Stimulated activated CD4-positive, alpha-beta T cell treated with anti-CD3 and anti-CD28 coated beads, Interleukin-1b, Interleukin-23, amount 100 ng/mL, for 4 hours (primary cell): ENCODE results near the gene SRXN1.

Experiments
- DNase-seq, 2 donors: peaks; one replicate each; pipeline ENCODE4 v3.0.0-alpha.2; 2020; ENCODE audit warnings: low read depth in 2 of 2

Gene SRXN1

GRCh38 chr20:675453-676314 lies 22.7 kb upstream of the SRXN1 start, which contains the start of gene SCRT2:
TSS of gene SCRT2 (minus strand) at chr20:675802. CDS start at chr20:675601, 201 bp downstream.
- peak; percentile 27 to 59 for DNase-seq

- DNase-seq, result no peak
Measured at GRCh38 chr20:675033-675452, 22.0 kb upstream of the SRXN1 start.

- DNase-seq, result no peak
Measured at GRCh38 chr20:673603-674001, 20.6 kb upstream of the SRXN1 start.

- DNase-seq, result no peak
Measured at GRCh38 chr20:672963-673602, 20.1 kb upstream of the SRXN1 start.

- no peak for DNase-seq
Measured at GRCh38 chr20:671252-672030, 18.4 kb upstream of the SRXN1 start.

GRCh38 chr20:669573-669972 lies 16.6 kb upstream of the SRXN1 start:
- DNase-seq, result no peak

GRCh38 chr20:668638-669037 lies 15.6 kb upstream of the SRXN1 start:
- DNase-seq, result no peak

- DNase-seq, result no peak
Measured at GRCh38 chr20:668050-668449, 15.1 kb upstream of the SRXN1 start.

GRCh38 chr20:667351-668034 lies 14.5 kb upstream of the SRXN1 start:
- peak; percentile 45 to 60 for DNase-seq

- no peak for DNase-seq
Measured at GRCh38 chr20:666877-667276, 13.9 kb upstream of the SRXN1 start.

GRCh38 chr20:665276-665675 lies 12.3 kb upstream of the SRXN1 start:
- no peak for DNase-seq

- no peak for DNase-seq
Measured at GRCh38 chr20:664576-664975, 11.6 kb upstream of the SRXN1 start.

GRCh38 chr20:664151-664550 lies 11.2 kb upstream of the SRXN1 start:
- DNase-seq, result no peak

- no peak for DNase-seq
Measured at GRCh38 chr20:663315-664090, 10.5 kb upstream of the SRXN1 start.

GRCh38 chr20:662277-663192 lies 9.5 kb upstream of the SRXN1 start:
- no peak for DNase-seq

GRCh38 chr20:661474-662270 lies 8.7 kb upstream of the SRXN1 start:
- DNase-seq, result no peak

- no peak for DNase-seq
Measured at GRCh38 chr20:658731-659291, 5.8 kb upstream of the SRXN1 start.

GRCh38 chr20:658202-658601 lies 5.2 kb upstream of the SRXN1 start:
- no peak for DNase-seq
